HCT116 (cell line): ENCODE data around the gene TFB1M. TPM values are rescaled to one million over a fixed set of nuclear protein-coding genes. Genes with fewer than 3 reads are reported as not detected.

Source experiments
- ATAC-seq: fragments of 200-7000 bp; cut with Tn5 transposase; 2 replicates; pipeline ENCODE4 v1.9.1; 2020; ENCODE audit warnings: mild to moderate bottlenecking, moderate library complexity
- BruUV-seq: library from RNA; stranded (reverse); fragments of 400-500 nt; replicated peaks from 2 replicates; lab custom pipeline; 2021; lab: Mats Ljungman, UMichigan
- CTCF ChIA-PET: fragments of 300-600 bp; sonication (Branson Sonifier 250); formaldehyde crosslinking; loops from one replicate; lab custom pipeline; 2021; ENCODE audit warnings: antibody characterized with exemption; lab: Charles Lee
- POLR2A ChIA-PET: fragments of 300-600, 350-600 bp; sonication (Branson Sonifier 250); formaldehyde crosslinking; loops from one replicate; lab custom pipeline; 2021; ENCODE audit warnings: antibody characterized with exemption; lab: Charles Lee
- RAD21 ChIA-PET, 2 experiments: fragments of 300-600 bp; sonication (Branson Sonifier 250); formaldehyde crosslinking; loops; one replicate each; lab custom pipeline; 2023; ENCODE audit warnings: low total read pairs in 2 of 2; ENCODE audit not compliant: uncharacterized antibody in 2 of 2, unreplicated experiment in 2 of 2, low non-redundant PET in 1 of 2; lab: Charles Lee
- DNase-seq: peaks from one replicate; pipeline ENCODE4 v3.0.0-alpha.2; 2010; ENCODE audit warnings: low read depth, low spot score
- H2AFZ ChIP-seq: fragments of 200-600 bp; shearing (Covaris generic), sonication (generic); 2 replicates; pipeline ENCODE4 v1.6.1; 2017; ENCODE audit warnings: low read depth, mixed run types, mixed read lengths, antibody characterized with exemption, low read length; ENCODE audit not compliant: poor library complexity, severe bottlenecking
- H3K27ac ChIP-seq: 2 replicates; pipeline ENCODE4 v1.5.1; 2012; ENCODE audit warnings: low read depth, low read length
- H3K27me3 ChIP-seq: fragments of 200-600 bp; sonication (generic); 2 replicates; pipeline ENCODE4 v1.6.1; 2016; ENCODE audit warnings: mixed run types, low read length, mixed read lengths; ENCODE audit not compliant: insufficient read depth
- H3K36me3 ChIP-seq, 2 experiments: fragments of 200-500 bp in 1 of 2; fragments of 200-600 bp in 1 of 2; sonication (Bioruptor generic) in 1 of 2; sonication (generic) in 1 of 2; 2 replicates each; pipeline versions ENCODE4 v1.5.1 to v1.6.1; 2014 to 2016; ENCODE audit warnings: low read length in 2 of 2, inconsistent platforms in 1 of 2, mixed read lengths in 1 of 2, mixed run types in 1 of 2; ENCODE audit not compliant: insufficient read depth in 2 of 2, control insufficient read depth in 1 of 2
- H3K4me1 ChIP-seq, 2 experiments: fragments of 200-600 bp in 1 of 2; sonication (generic) in 1 of 2; 2 replicates each; pipeline versions ENCODE4 v1.5.1 to v1.6.1; 2012 to 2017; ENCODE audit warnings: low read length in 2 of 2, inconsistent platforms in 1 of 2, mild to moderate bottlenecking in 1 of 2, mixed read lengths in 1 of 2, mixed run types in 1 of 2, moderate library complexity in 1 of 2; ENCODE audit not compliant: insufficient read depth in 2 of 2, control insufficient read depth in 1 of 2
- H3K4me2 ChIP-seq: fragments of 200-600 bp; sonication (generic); 2 replicates; pipeline ENCODE4 v1.6.1; 2017; ENCODE audit warnings: mixed run types, low read length, mixed read lengths
- H3K4me3 ChIP-seq, 2 experiments: fragments of 200-600 bp in 1 of 2; sonication (generic) in 1 of 2; replicated peaks in 1 of 2; 2 replicates each; pipeline ENCODE4 v1.5.1; 2011 to 2016; ENCODE audit warnings: low read length in 2 of 2, control low read depth in 1 of 2, low read depth in 1 of 2, mild to moderate bottlenecking in 1 of 2, mixed read lengths in 1 of 2, mixed run types in 1 of 2
- H3K79me2 ChIP-seq: fragments of 200-600 bp; sonication (generic); 2 replicates; pipeline ENCODE4 v1.6.1; 2017; ENCODE audit warnings: mild to moderate bottlenecking, mixed run types, low read length, moderate library complexity, mixed read lengths; ENCODE audit not compliant: insufficient read depth
- H3K9ac ChIP-seq: fragments of 200-600 bp; sonication (generic); 2 replicates; pipeline ENCODE4 v1.6.1; 2016; ENCODE audit warnings: low read length, mixed read lengths
- H3K9me2 ChIP-seq: fragments of 200-600 bp; sonication (generic), shearing (Covaris generic); 2 replicates; pipeline ENCODE4 v1.6.1; 2017; ENCODE audit warnings: mixed run types, mild to moderate bottlenecking, moderate library complexity; ENCODE audit not compliant: insufficient read depth
- H3K9me3 ChIP-seq, 2 experiments: fragments of 200-500 bp in 1 of 2; fragments of 200-600 bp in 1 of 2; sonication (Bioruptor generic) in 1 of 2; sonication (generic) in 1 of 2; 2 replicates each; pipeline ENCODE4 v1.6.1; 2014 to 2017; ENCODE audit warnings: low read length in 2 of 2, mixed read lengths in 2 of 2, inconsistent platforms in 1 of 2, low read depth in 1 of 2, mild to moderate bottlenecking in 1 of 2, mixed run types in 1 of 2, moderate library complexity in 1 of 2; ENCODE audit not compliant: control insufficient read depth in 1 of 2, insufficient read depth in 1 of 2
- H4K20me1 ChIP-seq: fragments of 200-600 bp; sonication (generic), shearing (Covaris generic); 2 replicates; pipeline ENCODE4 v1.6.1; 2017; ENCODE audit warnings: mixed run types, mild to moderate bottlenecking, moderate library complexity; ENCODE audit not compliant: insufficient read depth
- CBX3 ChIP-seq: IDR thresholded peaks from 2 replicates; pipeline ENCODE4 v1.6.1; 2012; ENCODE audit warnings: low read depth
- ELF1 ChIP-seq: IDR thresholded peaks from 2 replicates; pipeline ENCODE4 v1.6.1; 2012; ENCODE audit warnings: low read depth, borderline replicate concordance
- FOSL1 ChIP-seq: IDR thresholded peaks from 2 replicates; pipeline ENCODE4 v1.6.1; 2012; ENCODE audit warnings: low read depth
- POLR2A ChIP-seq: IDR thresholded peaks from 2 replicates; pipeline ENCODE4 v1.7.0; 2011; ENCODE audit warnings: borderline replicate concordance; ENCODE audit not compliant: insufficient read depth, insufficient read length; ENCODE audit errors: extremely low read depth
- RAD21 ChIP-seq: IDR thresholded peaks from 2 replicates; pipeline ENCODE4 v1.6.1; 2012; ENCODE audit warnings: low read depth, mild to moderate bottlenecking
- SP1 ChIP-seq: IDR thresholded peaks from 2 replicates; pipeline ENCODE4 v1.6.1; 2012; ENCODE audit warnings: low read depth
- SRF ChIP-seq: IDR thresholded peaks from 2 replicates; pipeline ENCODE4 v1.6.1; 2012; ENCODE audit warnings: low read depth
- ZFX ChIP-seq: fragments of 450-650 bp; IDR thresholded peaks from 2 replicates; pipeline ENCODE4 v1.6.1; 2017
- ZNF274 ChIP-seq: fragments of 200-500 bp; sonication (Bioruptor generic); IDR thresholded peaks from 2 replicates; pipeline ENCODE4 v1.6.1; 2014; ENCODE audit warnings: mild to moderate bottlenecking, low read depth, low read length, inconsistent platforms
- intact Hi-C: fragments of 100-400 bp; cut with micrococcal nuclease; formaldehyde crosslinking; loops from 2 replicates; pipeline ENCODE4 v1.10.0; 2022
- total RNA-seq: library from RNA; stranded (reverse); gene quantifications from one replicate; pipeline ENCODE4 v1.2.1, GENCODE V29; 2021; ENCODE audit not compliant: unreplicated experiment
- TF ChIP-seq, protein P1 (sequence below): IDR thresholded peaks from 2 replicates; pipeline ENCODE4 v1.6.1; 2012; ENCODE audit warnings: low read depth
- TF ChIP-seq, protein P2 (sequence below): IDR thresholded peaks from 2 replicates; pipeline ENCODE4 v1.6.1; 2011; ENCODE audit warnings: mild to moderate bottlenecking, low read length, moderate library complexity; ENCODE audit not compliant: insufficient replicate concordance; ENCODE audit errors: extremely low read depth
- TF ChIP-seq, protein P3 (sequence below): IDR thresholded peaks from 2 replicates; pipeline ENCODE4 v1.6.1; 2012

TFB1M gene
- total RNA-seq, 1 experiment from 2014 or later, result 43.8 TPM

DNA sequence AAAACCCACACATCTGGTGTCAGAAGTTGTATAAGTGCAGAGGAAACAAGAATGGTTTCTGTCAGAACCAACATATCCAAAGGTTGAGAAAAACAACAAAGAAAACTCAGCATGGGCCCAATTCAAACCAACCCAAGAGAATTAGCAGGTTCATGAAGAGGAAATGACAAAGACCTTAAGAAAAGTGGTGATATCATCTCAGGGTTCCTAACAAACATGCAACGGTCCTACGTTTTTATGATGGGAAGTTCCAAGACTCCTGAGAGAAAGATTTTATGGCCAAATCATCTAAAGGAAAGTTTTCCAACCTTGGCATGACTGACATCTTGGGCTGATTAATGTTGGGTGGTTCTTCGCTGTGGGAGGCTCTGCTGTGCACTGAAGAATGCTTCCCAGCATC, 23.0 kb downstream of the TFB1M start:
- no TSS peak for BruUV-seq
- H3K36me3 ChIP-seq, result peaks cover 0 to 11% of the 10 kb centered on the region in 2 experiments
- TF ChIP-seq, protein P1, sequence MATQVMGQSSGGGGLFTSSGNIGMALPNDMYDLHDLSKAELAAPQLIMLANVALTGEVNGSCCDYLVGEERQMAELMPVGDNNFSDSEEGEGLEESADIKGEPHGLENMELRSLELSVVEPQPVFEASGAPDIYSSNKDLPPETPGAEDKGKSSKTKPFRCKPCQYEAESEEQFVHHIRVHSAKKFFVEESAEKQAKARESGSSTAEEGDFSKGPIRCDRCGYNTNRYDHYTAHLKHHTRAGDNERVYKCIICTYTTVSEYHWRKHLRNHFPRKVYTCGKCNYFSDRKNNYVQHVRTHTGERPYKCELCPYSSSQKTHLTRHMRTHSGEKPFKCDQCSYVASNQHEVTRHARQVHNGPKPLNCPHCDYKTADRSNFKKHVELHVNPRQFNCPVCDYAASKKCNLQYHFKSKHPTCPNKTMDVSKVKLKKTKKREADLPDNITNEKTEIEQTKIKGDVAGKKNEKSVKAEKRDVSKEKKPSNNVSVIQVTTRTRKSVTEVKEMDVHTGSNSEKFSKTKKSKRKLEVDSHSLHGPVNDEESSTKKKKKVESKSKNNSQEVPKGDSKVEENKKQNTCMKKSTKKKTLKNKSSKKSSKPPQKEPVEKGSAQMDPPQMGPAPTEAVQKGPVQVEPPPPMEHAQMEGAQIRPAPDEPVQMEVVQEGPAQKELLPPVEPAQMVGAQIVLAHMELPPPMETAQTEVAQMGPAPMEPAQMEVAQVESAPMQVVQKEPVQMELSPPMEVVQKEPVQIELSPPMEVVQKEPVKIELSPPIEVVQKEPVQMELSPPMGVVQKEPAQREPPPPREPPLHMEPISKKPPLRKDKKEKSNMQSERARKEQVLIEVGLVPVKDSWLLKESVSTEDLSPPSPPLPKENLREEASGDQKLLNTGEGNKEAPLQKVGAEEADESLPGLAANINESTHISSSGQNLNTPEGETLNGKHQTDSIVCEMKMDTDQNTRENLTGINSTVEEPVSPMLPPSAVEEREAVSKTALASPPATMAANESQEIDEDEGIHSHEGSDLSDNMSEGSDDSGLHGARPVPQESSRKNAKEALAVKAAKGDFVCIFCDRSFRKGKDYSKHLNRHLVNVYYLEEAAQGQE, result no peak
- TF ChIP-seq ZNF274, result no peak
- TF ChIP-seq ZFX, result no peak
- no peak for TF ChIP-seq FOSL1
- TF ChIP-seq SRF, result no peak
- TF ChIP-seq, protein P2, sequence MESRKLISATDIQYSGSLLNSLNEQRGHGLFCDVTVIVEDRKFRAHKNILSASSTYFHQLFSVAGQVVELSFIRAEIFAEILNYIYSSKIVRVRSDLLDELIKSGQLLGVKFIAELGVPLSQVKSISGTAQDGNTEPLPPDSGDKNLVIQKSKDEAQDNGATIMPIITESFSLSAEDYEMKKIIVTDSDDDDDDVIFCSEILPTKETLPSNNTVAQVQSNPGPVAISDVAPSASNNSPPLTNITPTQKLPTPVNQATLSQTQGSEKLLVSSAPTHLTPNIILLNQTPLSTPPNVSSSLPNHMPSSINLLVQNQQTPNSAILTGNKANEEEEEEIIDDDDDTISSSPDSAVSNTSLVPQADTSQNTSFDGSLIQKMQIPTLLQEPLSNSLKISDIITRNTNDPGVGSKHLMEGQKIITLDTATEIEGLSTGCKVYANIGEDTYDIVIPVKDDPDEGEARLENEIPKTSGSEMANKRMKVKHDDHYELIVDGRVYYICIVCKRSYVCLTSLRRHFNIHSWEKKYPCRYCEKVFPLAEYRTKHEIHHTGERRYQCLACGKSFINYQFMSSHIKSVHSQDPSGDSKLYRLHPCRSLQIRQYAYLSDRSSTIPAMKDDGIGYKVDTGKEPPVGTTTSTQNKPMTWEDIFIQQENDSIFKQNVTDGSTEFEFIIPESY, result no peak
- no peak for TF ChIP-seq RAD21
- TF ChIP-seq CBX3, result no peak
- TF ChIP-seq SP1, result no peak
- TF ChIP-seq ELF1, result no peak
- TF ChIP-seq, protein P3, sequence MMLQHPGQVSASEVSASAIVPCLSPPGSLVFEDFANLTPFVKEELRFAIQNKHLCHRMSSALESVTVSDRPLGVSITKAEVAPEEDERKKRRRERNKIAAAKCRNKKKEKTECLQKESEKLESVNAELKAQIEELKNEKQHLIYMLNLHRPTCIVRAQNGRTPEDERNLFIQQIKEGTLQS, result no peak
- TF ChIP-seq POLR2A, result no peak
- TF ChIP-seq, all 23 proteins: peak for 0
- Histone ChIP-seq H3K9ac (no peak overlapping the region), H3K79me2 (no peaks in the 10 kb centered on the region), H4K20me1 (no peaks in the 10 kb centered on the region), H3K27ac (no peak overlapping the region), H3K4me2 (no peak overlapping the region), H3K9me2 (no peaks in the 10 kb centered on the region), H3K27me3 (no peaks in the 10 kb centered on the region), H3K4me3 (no peak overlapping the region), H3K4me1 (peaks cover 7 to 8% of the 10 kb centered on the region in 2 experiments), H3K9me3 (no peaks in the 10 kb centered on the region), H2AFZ (no peak overlapping the region)
- RAD21 ChIA-PET, result no interaction called here
- DNase-seq, result no peak
- ATAC-seq, result no peak
- POLR2A ChIA-PET, result no interaction called here
- CTCF ChIA-PET, result no interaction called here
- intact Hi-C loops, result no loop called here
